HG03159 (cell line): ENCODE data around the gene CREB5.
"Not testable (repeated sequence)": the region's sequence is repeated elsewhere in the genome, so short reads cannot be mapped to it uniquely, and the experiment has no call there.

Experiments
- ATAC-seq: cut with Tn5 transposase; IDR thresholded peaks from one replicate; pipeline ENCODE4 v1.9.1; 2021; ENCODE audit warnings: mild to moderate bottlenecking, moderate library complexity; ENCODE audit not compliant: unreplicated experiment

The CREB5 gene

GRCh38 chr7:28411876-28412662 is at the start of gene CREB5:
CREB5 (plus strand) TSS chr7:28412518; CDS start chr7:28412915, 397 bp downstream.
- ATAC-seq: no peak

GRCh38 chr7:28362812-28363211 is 49.5 kb upstream of the CREB5 start:
- ATAC-seq: no peak

GRCh38 chr7:28364082-28364481 is 48.2 kb upstream of the CREB5 start:
- ATAC-seq: no peak

GRCh38 chr7:28369523-28369922 is 42.8 kb upstream of the CREB5 start:
- no peak for ATAC-seq

GRCh38 chr7:28371846-28372245 is 40.5 kb upstream of the CREB5 start:
- no peak for ATAC-seq

- ATAC-seq: no peak
These were observed 38.3 kb upstream of the CREB5 start for GRCh38 chr7:28373990-28374389.

- no peak for ATAC-seq
These were observed 36.6 kb upstream of the CREB5 start for GRCh38 chr7:28375729-28376128.

GRCh38 chr7:28376634-28377033 is 35.7 kb upstream of the CREB5 start:
- ATAC-seq: no peak

- ATAC-seq: no peak
These were observed 33.7 kb upstream of the CREB5 start for GRCh38 chr7:28378574-28379149.

GRCh38 chr7:28381466-28381865 is 30.9 kb upstream of the CREB5 start:
- no peak for ATAC-seq

- ATAC-seq: no peak
These were observed 30.2 kb upstream of the CREB5 start for GRCh38 chr7:28382144-28382543.

GRCh38 chr7:28383975-28384374 is 28.3 kb upstream of the CREB5 start:
- no peak for ATAC-seq

GRCh38 chr7:28389504-28390395 is 22.6 kb upstream of the CREB5 start:
- no peak for ATAC-seq

- ATAC-seq: no peak
These were observed 21.9 kb upstream of the CREB5 start for GRCh38 chr7:28390426-28390825.

- ATAC-seq: no peak
These were observed 20.0 kb upstream of the CREB5 start for GRCh38 chr7:28392289-28392688.

- no peak for ATAC-seq
These were observed 16.9 kb upstream of the CREB5 start for GRCh38 chr7:28395404-28395803.

GRCh38 chr7:28395831-28396230 is 16.5 kb upstream of the CREB5 start:
- no peak for ATAC-seq

GRCh38 chr7:28397141-28397540 is 15.2 kb upstream of the CREB5 start:
- no peak for ATAC-seq

- no peak for ATAC-seq
These were observed 11.4 kb upstream of the CREB5 start for GRCh38 chr7:28400838-28401360.

- ATAC-seq: not testable (repeated sequence)
These were observed 10.8 kb upstream of the CREB5 start for GRCh38 chr7:28401567-28401966.

- ATAC-seq: no peak
These were observed 6.7 kb upstream of the CREB5 start for GRCh38 chr7:28405662-28406061.
